ENCODE results near the gene ROBO1. TPM values are rescaled to one million over a fixed set of nuclear protein-coding genes. Genes with fewer than 3 reads are reported as not detected.

Gene ROBO1
- total and polyA plus RNA-seq, 2 donors (not counting 3 experiments of a cell fraction or from before 2014, with no cell fraction given): 5.9 to 14.2 TPM

DNA sequence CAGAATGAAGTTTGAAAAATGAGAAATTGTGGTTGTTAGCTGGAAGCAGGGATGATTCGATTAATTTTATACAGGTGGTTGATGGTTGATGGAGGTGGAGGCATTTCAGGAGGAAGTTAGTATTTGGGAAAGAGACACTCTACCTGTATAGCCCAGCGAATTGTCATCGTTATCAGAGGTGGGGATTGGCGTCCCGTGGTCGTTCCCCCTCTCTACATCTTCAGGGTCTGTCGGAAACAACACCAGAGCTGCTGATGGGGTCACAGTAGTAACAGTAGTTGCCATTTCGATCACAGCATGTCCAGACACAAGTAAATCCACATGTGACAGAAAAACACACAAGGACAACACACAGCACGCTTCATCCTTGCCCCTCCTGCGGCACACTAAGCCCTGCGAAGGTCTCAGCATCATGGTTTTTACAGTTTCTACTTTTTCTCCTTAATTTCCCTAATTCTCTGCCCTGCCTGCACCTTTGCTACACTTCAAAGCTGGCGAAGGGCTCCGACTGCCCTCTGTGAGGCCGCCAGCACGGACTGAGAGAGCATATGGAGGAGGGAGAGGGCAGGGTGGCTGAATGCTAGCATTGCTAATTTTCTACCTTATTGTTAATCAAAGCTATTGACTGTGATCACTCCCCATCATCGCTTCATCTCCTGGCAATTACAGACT, 642.3 kb downstream of the ROBO1 start:
- no peak overlapping the region for H3K4me2 ChIP-seq (ENCODE audit: insufficient read depth, low read length)
- no peaks in the 10 kb centered on the region for H3K79me2 ChIP-seq (ENCODE audit: control insufficient read depth, insufficient read depth, low read length)
- H2AFZ ChIP-seq (ENCODE audit: low read depth, low read length): no peak overlapping the region
- H4K20me1 ChIP-seq (replicated peaks; ENCODE audit: control insufficient read depth, extremely low read depth, insufficient read depth, low read length): no peaks in the 10 kb centered on the region
- BruUV-seq (replicated peaks): no TSS peak
- no peaks in the 10 kb centered on the region for H3K4me1 ChIP-seq (ENCODE audit: control insufficient read depth, extremely low read depth, insufficient read depth, low read length)
- H3K27ac ChIP-seq (ENCODE audit: insufficient read depth, low read depth, low read length): no peak overlapping the region
- FAIRE-seq (no peak), DNase-seq (ENCODE audit: low read depth, low spot score) (no peak)
- ChIA-PET POLR2A (no interaction called here), CTCF (no interaction called here)
- intact Hi-C loops (cut with micrococcal nuclease) (no loop called here), dilution Hi-C loops (cut with MboI; ENCODE audit: extremely low pct_ligation_motif_present, low sequenced_read_pairs) (no loop called here)
- no peaks in the 10 kb centered on the region for H3K27me3 ChIP-seq (ENCODE audit: control insufficient read depth in 2 of 2, insufficient read depth in 2 of 2, low read length in 2 of 2)
- TF ChIP-seq GATA2 (IDR thresholded peaks at IDR 0.05; ENCODE audit: insufficient read depth, insufficient read length, low read depth, low read length) (no peak), JUN (IDR thresholded peaks at IDR 0.05; ENCODE audit: borderline replicate concordance, insufficient read depth, insufficient read length, low read depth) (no peak), FOS (IDR thresholded peaks at IDR 0.05; ENCODE audit: borderline replicate concordance, insufficient read depth, low read length) (no peak)
- TF ChIP-seq, protein P1, sequence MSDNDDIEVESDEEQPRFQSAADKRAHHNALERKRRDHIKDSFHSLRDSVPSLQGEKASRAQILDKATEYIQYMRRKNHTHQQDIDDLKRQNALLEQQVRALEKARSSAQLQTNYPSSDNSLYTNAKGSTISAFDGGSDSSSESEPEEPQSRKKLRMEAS (IDR thresholded peaks at IDR 0.05; ENCODE audit: insufficient read depth, insufficient read length): no peak
- H3K9me3 ChIP-seq (replicated peaks; ENCODE audit: control insufficient read depth, insufficient read depth, low read length): no peaks in the 10 kb centered on the region
- H3K4me3 ChIP-seq (replicated peaks in 1 of 3; ENCODE audit: insufficient read depth in 1 of 3, low read depth in 1 of 3, low read length in 3 of 3): no peak overlapping the region
- no peaks in the 10 kb centered on the region for H3K9me1 ChIP-seq (replicated peaks; ENCODE audit: control insufficient read depth, extremely low read depth, insufficient read depth, low read length)
- no peak overlapping the region for H3K9ac ChIP-seq (replicated peaks; ENCODE audit: extremely low read depth, insufficient read depth, low read length)
- H3K36me3 ChIP-seq (ENCODE audit: control insufficient read depth in 2 of 2, extremely low read depth in 1 of 2, insufficient read depth in 2 of 2, low read length in 2 of 2): no peaks in the 10 kb centered on the region

DNA sequence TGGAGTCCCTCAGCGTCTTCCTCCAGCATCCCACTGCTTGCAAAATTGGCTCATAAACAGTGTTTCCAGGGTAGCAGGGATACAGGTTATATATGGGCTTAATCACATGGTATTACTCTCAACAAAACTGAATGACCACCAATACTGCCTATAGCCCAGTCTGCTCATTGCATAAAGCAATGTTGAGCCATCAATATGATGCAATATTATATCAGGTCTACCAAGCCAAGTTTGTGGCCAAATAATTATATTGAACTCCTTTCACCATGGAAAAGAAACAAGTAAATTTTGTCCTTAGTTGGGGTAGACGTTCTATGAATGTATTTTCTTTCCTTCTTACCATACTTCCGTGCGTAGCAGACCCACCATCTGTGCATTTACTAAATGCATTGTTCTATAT, 652.3 kb downstream of the ROBO1 start:
- Histone ChIP-seq H2AFZ (ENCODE audit: low read depth, low read length) (no peak overlapping the region), H3K9me3 (replicated peaks; ENCODE audit: control insufficient read depth, insufficient read depth, low read length) (no peaks in the 10 kb centered on the region), H3K9ac (replicated peaks; ENCODE audit: extremely low read depth, insufficient read depth, low read length) (no peak overlapping the region), H3K27ac (ENCODE audit: insufficient read depth, low read depth, low read length) (no peak overlapping the region), H3K27me3 (ENCODE audit: control insufficient read depth in 2 of 2, insufficient read depth in 2 of 2, low read length in 2 of 2) (no peaks in the 10 kb centered on the region), H3K36me3 (ENCODE audit: control insufficient read depth in 2 of 2, extremely low read depth in 1 of 2, insufficient read depth in 2 of 2, low read length in 2 of 2) (no peaks in the 10 kb centered on the region), H3K4me2 (ENCODE audit: insufficient read depth, low read length) (no peak overlapping the region), H4K20me1 (replicated peaks; ENCODE audit: control insufficient read depth, extremely low read depth, insufficient read depth, low read length) (no peaks in the 10 kb centered on the region), H3K9me1 (replicated peaks; ENCODE audit: control insufficient read depth, extremely low read depth, insufficient read depth, low read length) (no peaks in the 10 kb centered on the region), H3K4me3 (replicated peaks in 1 of 3; ENCODE audit: insufficient read depth in 1 of 3, low read depth in 1 of 3, low read length in 3 of 3) (no peak overlapping the region), H3K79me2 (ENCODE audit: control insufficient read depth, insufficient read depth, low read length) (no peaks in the 10 kb centered on the region), H3K4me1 (ENCODE audit: control insufficient read depth, extremely low read depth, insufficient read depth, low read length) (no peaks in the 10 kb centered on the region)
- no peak for FAIRE-seq
- CTCF ChIA-PET: no interaction called here
- no TSS peak for BruUV-seq (replicated peaks)
- dilution Hi-C loops (cut with MboI; ENCODE audit: extremely low pct_ligation_motif_present, low sequenced_read_pairs): no loop called here
- DNase-seq (ENCODE audit: low read depth, low spot score): no peak
- intact Hi-C loops (cut with micrococcal nuclease): no loop called here
- TF ChIP-seq MYC (IDR thresholded peaks at IDR 0.05; ENCODE audit: low read depth, low read length): no peak
- no peak for TF ChIP-seq FOS (IDR thresholded peaks at IDR 0.05; ENCODE audit: borderline replicate concordance, insufficient read depth, low read length)
- no peak for TF ChIP-seq POLR2A (IDR thresholded peaks at IDR 0.05; ENCODE audit: low read depth, low read length)
- TF ChIP-seq, protein P2, sequence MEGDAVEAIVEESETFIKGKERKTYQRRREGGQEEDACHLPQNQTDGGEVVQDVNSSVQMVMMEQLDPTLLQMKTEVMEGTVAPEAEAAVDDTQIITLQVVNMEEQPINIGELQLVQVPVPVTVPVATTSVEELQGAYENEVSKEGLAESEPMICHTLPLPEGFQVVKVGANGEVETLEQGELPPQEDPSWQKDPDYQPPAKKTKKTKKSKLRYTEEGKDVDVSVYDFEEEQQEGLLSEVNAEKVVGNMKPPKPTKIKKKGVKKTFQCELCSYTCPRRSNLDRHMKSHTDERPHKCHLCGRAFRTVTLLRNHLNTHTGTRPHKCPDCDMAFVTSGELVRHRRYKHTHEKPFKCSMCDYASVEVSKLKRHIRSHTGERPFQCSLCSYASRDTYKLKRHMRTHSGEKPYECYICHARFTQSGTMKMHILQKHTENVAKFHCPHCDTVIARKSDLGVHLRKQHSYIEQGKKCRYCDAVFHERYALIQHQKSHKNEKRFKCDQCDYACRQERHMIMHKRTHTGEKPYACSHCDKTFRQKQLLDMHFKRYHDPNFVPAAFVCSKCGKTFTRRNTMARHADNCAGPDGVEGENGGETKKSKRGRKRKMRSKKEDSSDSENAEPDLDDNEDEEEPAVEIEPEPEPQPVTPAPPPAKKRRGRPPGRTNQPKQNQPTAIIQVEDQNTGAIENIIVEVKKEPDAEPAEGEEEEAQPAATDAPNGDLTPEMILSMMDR (IDR thresholded peaks at IDR 0.05; ENCODE audit: extremely low read depth in 1 of 2, insufficient read depth in 1 of 2, low read depth in 1 of 2, low read length in 2 of 2): no peak
- TF ChIP-seq GATA2 (IDR thresholded peaks at IDR 0.05; ENCODE audit: insufficient read depth, insufficient read length, low read depth, low read length): no peak
- TF ChIP-seq, protein P1 (IDR thresholded peaks at IDR 0.05; ENCODE audit: insufficient read depth, insufficient read length): no peak
- TF ChIP-seq POLR2AphosphoS5 (IDR thresholded peaks at IDR 0.05; ENCODE audit: insufficient read depth, low read depth, low read length): no peak
- no peak for TF ChIP-seq EZH2 (IDR thresholded peaks at IDR 0.05; ENCODE audit: borderline replicate concordance, low read depth, low read length, severe bottlenecking)
- TF ChIP-seq JUN (IDR thresholded peaks at IDR 0.05; ENCODE audit: borderline replicate concordance, insufficient read depth, insufficient read length, low read depth): no peak
- POLR2A ChIA-PET: no interaction called here

All from endothelial cell of umbilical vein (primary cell).